SK-N-SH (cell line): ENCODE results near the gene TRDN. TPM values are rescaled to one million over a fixed set of nuclear protein-coding genes. Genes with fewer than 3 reads are reported as not detected.

Source experiments
- CTCF ChIA-PET: fragments of 300-600, 350-600 bp; formaldehyde crosslinking; extraction: SDS; loops from one replicate; lab custom pipeline; 2021; lab: Yijun Ruan, JAX
- POLR2A ChIA-PET: fragments of 350-600 bp; sonication (Branson Sonifier 250); formaldehyde crosslinking; extraction: SDS; loops from one replicate; lab custom pipeline; 2020; ENCODE audit warnings: antibody characterized with exemption, inconsistent platforms; lab: Yijun Ruan, JAX
- DNase-seq: peaks from one replicate; pipeline ENCODE4 v3.0.0; 2012
- H2AFZ ChIP-seq: fragments of 200-600 bp; sonication (generic); 2 replicates; pipeline ENCODE4 v1.8.1; 2016; ENCODE audit warnings: antibody characterized with exemption, mild to moderate bottlenecking, low read depth
- H3F3A ChIP-seq: fragments of 200-600 bp; sonication (generic); replicated peaks from 2 replicates; pipeline ENCODE3; 2016; ENCODE audit warnings: antibody characterized with exemption, mild to moderate bottlenecking; ENCODE audit not compliant: insufficient read depth
- H3K27ac ChIP-seq, 2 experiments: fragments of 200-500 bp in 1 of 2; fragments of 200-600 bp in 1 of 2; sonication (Bioruptor generic) in 1 of 2; sonication (generic), shearing (Covaris generic) in 1 of 2; 2 replicates each; pipeline versions ENCODE4 v1.5.1 to v1.6.1; 2014 to 2016; ENCODE audit warnings: low read depth in 2 of 2, inconsistent platforms in 1 of 2, low read length in 1 of 2, mild to moderate bottlenecking in 1 of 2, mixed read lengths in 1 of 2
- H3K27me3 ChIP-seq: fragments of 200-600 bp; sonication (generic), shearing (Covaris generic); 2 replicates; pipeline ENCODE4 v1.6.1; 2016; ENCODE audit warnings: mixed run types; ENCODE audit not compliant: insufficient read depth
- H3K36me3 ChIP-seq, 2 experiments: fragments of 200-500 bp in 1 of 2; fragments of 200-600 bp in 1 of 2; sonication (Bioruptor generic) in 1 of 2; sonication (generic) in 1 of 2; replicated peaks in 1 of 2; 2 replicates each; pipeline versions ENCODE3 to v1.5.1; 2014 to 2016; ENCODE audit warnings: low read length in 1 of 2, mild to moderate bottlenecking in 1 of 2; ENCODE audit not compliant: insufficient read depth in 2 of 2, control insufficient read depth in 1 of 2
- H3K4me1 ChIP-seq, 2 experiments: fragments of 200-500 bp in 1 of 2; fragments of 200-600 bp in 1 of 2; sonication (Bioruptor generic) in 1 of 2; sonication (generic), shearing (Covaris generic) in 1 of 2; 2 replicates each; pipeline versions ENCODE4 v1.5.1 to v1.6.1; 2014 to 2016; ENCODE audit warnings: low read depth in 1 of 2, low read length in 1 of 2, mixed run types in 1 of 2; ENCODE audit not compliant: insufficient read depth in 2 of 2, control insufficient read depth in 1 of 2
- H3K4me2 ChIP-seq: fragments of 200-600 bp; sonication (generic), shearing (Covaris generic); 2 replicates; pipeline ENCODE4 v1.6.1; 2017; ENCODE audit warnings: mixed run types
- H3K4me3 ChIP-seq, 2 experiments: fragments of 200-500 bp in 1 of 2; fragments of 200-600 bp in 1 of 2; sonication (Bioruptor generic) in 1 of 2; sonication (generic), shearing (Covaris generic) in 1 of 2; 2 replicates each; pipeline versions ENCODE4 v1.5.1 to v1.8.1; 2014 to 2016; ENCODE audit warnings: low read depth in 2 of 2, inconsistent platforms in 1 of 2, low read length in 1 of 2, mild to moderate bottlenecking in 1 of 2, mixed read lengths in 1 of 2, moderate library complexity in 1 of 2
- H3K79me2 ChIP-seq: fragments of 200-600 bp; sonication (generic); 2 replicates; pipeline ENCODE4 v1.8.1; 2017; ENCODE audit warnings: mild to moderate bottlenecking; ENCODE audit not compliant: insufficient read depth
- H3K9ac ChIP-seq: fragments of 200-600 bp; sonication (generic); 2 replicates; pipeline ENCODE4 v1.6.1; 2017; ENCODE audit warnings: mixed run types
- H3K9me2 ChIP-seq: fragments of 200-600 bp; sonication (generic); 2 replicates; pipeline ENCODE4 v1.6.1; 2017; ENCODE audit warnings: mixed run types
- H3K9me3 ChIP-seq: fragments of 200-600 bp; sonication (generic); 2 replicates; pipeline ENCODE4 v1.6.1; 2017; ENCODE audit warnings: mixed run types, mild to moderate bottlenecking, moderate library complexity
- H4K20me1 ChIP-seq: fragments of 200-600 bp; sonication (generic); 2 replicates; pipeline ENCODE4 v1.6.1; 2017; ENCODE audit warnings: mild to moderate bottlenecking, mixed run types; ENCODE audit not compliant: insufficient read depth
- CHD2 ChIP-seq: fragments of 150-350 bp; IDR thresholded peaks from 2 replicates; pipeline ENCODE4 v1.6.1; 2018; ENCODE audit warnings: low read length; ENCODE audit not compliant: partially characterized antibody
- CTCF ChIP-seq: fragments of 200-600 bp; sonication (generic); IDR thresholded peaks from 2 replicates; pipeline ENCODE4 v1.6.1; 2017; ENCODE audit warnings: antibody characterized with exemption, mild to moderate bottlenecking, moderate library complexity
- FOSL2 ChIP-seq: IDR thresholded peaks from 2 replicates; pipeline ENCODE4 v1.4.0; 2012; ENCODE audit warnings: low read depth, mild to moderate bottlenecking, moderate library complexity, borderline replicate concordance
- GABPA ChIP-seq: IDR thresholded peaks from 2 replicates; pipeline ENCODE4 v1.4.0; 2012; ENCODE audit warnings: low read depth, mild to moderate bottlenecking
- GATA2 ChIP-seq: sonication (generic); formaldehyde crosslinking; IDR thresholded peaks from 2 replicates; pipeline ENCODE4 v1.5.0; 2020; ENCODE audit warnings: mild to moderate bottlenecking, missing genetic modification reagents
- JUND ChIP-seq: IDR thresholded peaks from 2 replicates; pipeline ENCODE4 v1.4.0; 2012
- MAX ChIP-seq: IDR thresholded peaks from 2 replicates; pipeline ENCODE4 v1.4.0; 2012; ENCODE audit warnings: low read depth
- MXI1 ChIP-seq: IDR thresholded peaks from 2 replicates; pipeline ENCODE4 v1.6.1; 2012; ENCODE audit warnings: mild to moderate bottlenecking, low read depth, low read length, improper control_type of control experiment
- NFIC ChIP-seq: IDR thresholded peaks from 2 replicates; pipeline ENCODE4 v1.4.0; 2012; ENCODE audit warnings: borderline replicate concordance
- NRF1 ChIP-seq: IDR thresholded peaks from 2 replicates; pipeline ENCODE4 v1.6.1; 2012; ENCODE audit warnings: low read depth, mild to moderate bottlenecking, low read length
- POLR2AphosphoS5 ChIP-seq: IDR thresholded peaks from 2 replicates; pipeline ENCODE4 v1.6.1; 2012; ENCODE audit warnings: low read depth, low read length
- REST ChIP-seq: IDR thresholded peaks from 2 replicates; pipeline ENCODE4 v1.6.1; 2012; ENCODE audit warnings: mild to moderate bottlenecking, low read depth, low read length, moderate library complexity
- RFX5 ChIP-seq: IDR thresholded peaks from 2 replicates; pipeline ENCODE4 v1.6.1; 2012; ENCODE audit warnings: mild to moderate bottlenecking, improper control_type of control experiment, low read length
- TCF12 ChIP-seq: IDR thresholded peaks from 2 replicates; pipeline ENCODE4 v1.4.0; 2012
- TEAD4 ChIP-seq: IDR thresholded peaks from 2 replicates; pipeline ENCODE4 v1.4.0; 2012; ENCODE audit warnings: mild to moderate bottlenecking, borderline replicate concordance; ENCODE audit not compliant: insufficient read depth
- WGBS: methylation state at CpG from one replicate; pipeline ENCODE4 v1.1.6; 2017; ENCODE audit warnings: low lambda C conversion rate; 5-methylcytosine and 5-hydroxymethylcytosine counted together
- polyA plus RNA-seq, 3 experiments: library from polyadenylated mRNA; depleted of rRNA; stranded (reverse); fragments of >200 nt; gene quantifications; 2 replicates each; pipeline ENCODE4 v1.2.3, GENCODE V29; 2012
- TF ChIP-seq, protein P1 (sequence below): IDR thresholded peaks from 2 replicates; pipeline ENCODE4; 2012

TRDN gene
- polyA plus RNA-seq, 1 of the 3 experiments (the other 2 are of a cell fraction) = not detected

DNA sequence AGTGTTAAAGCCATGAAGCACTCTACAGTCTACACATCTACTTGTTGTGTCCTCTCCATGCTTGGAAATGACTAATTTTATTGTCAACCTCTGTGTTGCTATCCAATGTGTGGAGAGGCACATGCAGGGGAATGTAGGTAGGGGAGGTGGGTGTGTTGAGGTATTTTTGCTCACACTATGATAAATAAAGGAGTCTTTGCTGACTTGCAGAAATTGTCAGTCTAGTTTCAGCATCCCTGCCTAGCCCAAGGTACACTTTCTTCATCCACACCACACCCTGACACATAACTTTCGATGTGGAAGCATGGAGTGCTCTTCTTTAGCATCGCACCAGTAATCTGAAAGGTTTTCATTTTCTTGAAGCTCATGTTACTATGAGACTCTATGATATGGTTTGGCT lies 264.0 kb downstream of the TRDN start:
- H2AFZ ChIP-seq = no peak overlapping the region
- TF ChIP-seq GATA2 (CRISPR knock-in tag) (no peak), MXI1 (no peak), POLR2AphosphoS5 (no peak), CTCF (no peak), GABPA (no peak), FOSL2 (no peak), NFIC (no peak), MAX (no peak)
- no peak overlapping the region for H3K4me3 ChIP-seq
- H3K79me2 ChIP-seq = no peaks in the 10 kb centered on the region
- no peaks in the 10 kb centered on the region for H3K36me3 ChIP-seq
- WGBS = 0% methylated on average over 2 of the region's 2 CpGs
- ChIA-PET CTCF (no interaction called here), POLR2A (no interaction called here)
- no peaks in the 10 kb centered on the region for H3K27me3 ChIP-seq
- no peak for DNase-seq
- H3F3A ChIP-seq = no peaks in the 10 kb centered on the region
- no peak overlapping the region for H3K9ac ChIP-seq
- H3K4me2 ChIP-seq = no peak overlapping the region
- no peaks in the 10 kb centered on the region for H3K9me2 ChIP-seq
- H4K20me1 ChIP-seq = no peaks in the 10 kb centered on the region
- H3K4me1 ChIP-seq = no peaks in the 10 kb centered on the region
- H3K9me3 ChIP-seq = no peaks in the 10 kb centered on the region
- no peak overlapping the region for H3K27ac ChIP-seq

DNA sequence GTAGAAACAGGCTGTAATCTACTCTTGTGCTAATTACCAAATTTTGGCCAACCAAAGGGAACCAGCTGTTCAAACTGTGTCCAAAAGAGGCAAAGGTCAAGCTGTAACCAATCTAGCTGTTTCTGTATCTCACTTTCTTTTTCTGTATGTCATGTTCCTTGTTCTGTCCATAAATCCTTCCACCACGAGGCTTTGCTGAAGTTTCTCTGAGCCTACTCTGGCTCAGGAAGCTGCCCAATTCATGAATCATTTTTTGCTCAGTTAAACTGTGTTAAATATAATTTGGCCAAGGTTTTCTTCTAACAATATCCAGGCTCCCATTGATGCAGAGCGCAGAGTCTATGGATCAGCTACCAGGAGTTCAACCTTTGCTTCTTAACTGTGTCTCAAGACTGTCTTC lies 272.8 kb downstream of the TRDN start:
- ChIA-PET CTCF (no interaction called here), POLR2A (no interaction called here)
- TF ChIP-seq GABPA = no peak
- no peak for TF ChIP-seq MXI1
- TF ChIP-seq TCF12 = no peak
- TF ChIP-seq RFX5 = no peak
- TF ChIP-seq, protein P1, sequence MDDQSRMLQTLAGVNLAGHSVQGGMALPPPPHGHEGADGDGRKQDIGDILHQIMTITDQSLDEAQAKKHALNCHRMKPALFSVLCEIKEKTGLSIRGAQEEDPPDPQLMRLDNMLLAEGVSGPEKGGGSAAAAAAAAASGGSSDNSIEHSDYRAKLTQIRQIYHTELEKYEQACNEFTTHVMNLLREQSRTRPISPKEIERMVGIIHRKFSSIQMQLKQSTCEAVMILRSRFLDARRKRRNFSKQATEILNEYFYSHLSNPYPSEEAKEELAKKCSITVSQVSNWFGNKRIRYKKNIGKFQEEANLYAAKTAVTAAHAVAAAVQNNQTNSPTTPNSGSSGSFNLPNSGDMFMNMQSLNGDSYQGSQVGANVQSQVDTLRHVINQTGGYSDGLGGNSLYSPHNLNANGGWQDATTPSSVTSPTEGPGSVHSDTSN = no peak
- TF ChIP-seq REST = no peak
- TF ChIP-seq JUND = no peak
- no peak for TF ChIP-seq TEAD4
- no peak for TF ChIP-seq CHD2
- no peak for TF ChIP-seq NRF1

More for the DNA sequence above, 272.8 kb downstream of the TRDN start:
- Histone ChIP-seq H3K4me3 (no peak overlapping the region), H3K9me2 (no peaks in the 10 kb centered on the region), H3K27ac (no peak overlapping the region), H3F3A (no peaks in the 10 kb centered on the region), H3K9me3 (no peaks in the 10 kb centered on the region), H3K9ac (no peak overlapping the region), H3K4me2 (no peak overlapping the region), H3K27me3 (no peaks in the 10 kb centered on the region), H4K20me1 (no peaks in the 10 kb centered on the region), H3K36me3 (no peaks in the 10 kb centered on the region), H2AFZ (no peak overlapping the region), H3K79me2 (no peaks in the 10 kb centered on the region; the same call in 1 of the 2 replicates), H3K4me1 (no peaks in the 10 kb centered on the region)
- DNase-seq = no peak
- WGBS = 15% methylated on average over 2 of the region's 2 CpGs
